Natural killer cell (primary cell): ENCODE data around the gene HIVEP3. TPM values are rescaled to one million over a fixed set of nuclear protein-coding genes. Genes with fewer than 3 reads are reported as not detected.
A peak's percentile ranks its signal among the peaks of the same experiment; 100 is the strongest.

ENCODE experiments used
- ATAC-seq, 3 donors: fragments of 150-1000 bp in 2 of 3; fragments of 200-7000 bp in 1 of 3; cut with Tn5 transposase; 1 replicate in 1 of 3; 2 replicates in 2 of 3; pipeline ENCODE4 v1.10.0; 2021; ENCODE audit warnings: mild to moderate bottlenecking in 2 of 3, moderate library complexity in 2 of 3
- DNase-seq, 2 donors: peaks; one replicate each; pipeline versions ENCODE4 v3.0.0 to v3.0.0-alpha.2; 2013 to 2021; ENCODE audit warnings: mixed read lengths in 1 of 2
- H3K27ac ChIP-seq: one replicate; pipeline ENCODE4 v1.5.1; 2013; ENCODE audit warnings: mild to moderate bottlenecking, low read length
- H3K27me3 ChIP-seq: one replicate; pipeline ENCODE4 v1.6.1; 2013; ENCODE audit warnings: low read length; ENCODE audit not compliant: control insufficient read depth, insufficient read depth
- H3K36me3 ChIP-seq: one replicate; pipeline ENCODE4 v1.6.1; 2013; ENCODE audit warnings: low read length; ENCODE audit not compliant: control insufficient read depth, insufficient read depth
- H3K4me1 ChIP-seq: one replicate; pipeline ENCODE4 v1.6.1; 2013; ENCODE audit warnings: low read length; ENCODE audit not compliant: control insufficient read depth, insufficient read depth
- H3K4me3 ChIP-seq: one replicate; pipeline ENCODE4 v1.5.1; 2013; ENCODE audit warnings: low read length
- H3K9me3 ChIP-seq: one replicate; pipeline ENCODE4 v1.6.1; 2013; ENCODE audit warnings: low read length; ENCODE audit not compliant: control insufficient read depth, insufficient read depth
- H3K27ac Mint-ChIP-seq, 2 donors: one replicate each; pipeline ENCODE4 v1.8.0; 2022; ENCODE audit warnings: mild to moderate bottlenecking in 2 of 2, mixed read lengths in 2 of 2, moderate library complexity in 1 of 2
- H3K27me3 Mint-ChIP-seq, 2 donors: one replicate each; pipeline ENCODE4 v1.8.0; 2022; ENCODE audit warnings: low read depth in 2 of 2, mixed read lengths in 2 of 2
- H3K36me3 Mint-ChIP-seq: one replicate; pipeline ENCODE4 v1.8.0; 2022; ENCODE audit warnings: mixed read lengths
- H3K4me1 Mint-ChIP-seq, 2 donors: one replicate each; pipeline ENCODE4 v1.8.0; 2022; ENCODE audit warnings: mixed read lengths in 2 of 2
- H3K4me3 Mint-ChIP-seq: one replicate; pipeline ENCODE4 v1.8.0; 2022; ENCODE audit warnings: mild to moderate bottlenecking, moderate library complexity, mixed read lengths
- H3K9me3 Mint-ChIP-seq, 2 donors: one replicate each; pipeline ENCODE4 v1.8.0; 2022; ENCODE audit warnings: mixed read lengths in 2 of 2
- CTCF ChIP-seq: fragments of 200-600 bp; IDR thresholded peaks from one replicate; pipeline ENCODE4 v1.8.0; 2022; ENCODE audit warnings: antibody characterized with exemption
- WGBS: methylation state at CpG from one replicate; pipeline ENCODE4 v1.1.7; 2013; ENCODE audit warnings: missing lambda C conversion rate; ENCODE audit not compliant: insufficient coverage; 5-methylcytosine and 5-hydroxymethylcytosine counted together
- intact Hi-C: fragments of 100-400 bp; cut with micrococcal nuclease; formaldehyde crosslinking; loops from one replicate; pipeline ENCODE4 v1.14.2; 2022
- total RNA-seq, 4 donors: library from RNA; stranded (reverse); fragments of 120-200 nt in 1 of 4; gene quantifications; one replicate each; pipeline versions ENCODE4 v1.2.3 to v1.2.4, GENCODE V29; 2013 to 2022

HIVEP3 gene
- total RNA-seq, 3 donors from 2014 or later (not counting 1 experiment from before 2014, with no cell fraction given): 26.2 to 35.2 (median 29.8) TPM

- DNase-seq: no peak
- intact Hi-C loops: no loop called here
- TF ChIP-seq CTCF: no peak
- H3K36me3 ChIP-seq: no peaks in the 10 kb centered on the region
- H3K4me3 Mint-ChIP-seq: no peak overlapping the region
- no peak overlapping the region for H3K4me3 ChIP-seq
- 100% methylated on average over 1 of the region's 1 CpG for WGBS
- no peak for ATAC-seq
- H3K4me1 Mint-ChIP-seq: peaks cover 31 to 57% of the 10 kb centered on the region in 2 donors
- no peaks in the 10 kb centered on the region for H3K9me3 Mint-ChIP-seq
- H3K27me3 ChIP-seq: no peaks in the 10 kb centered on the region
- H3K9me3 ChIP-seq: no peaks in the 10 kb centered on the region
- no peaks in the 10 kb centered on the region for H3K27me3 Mint-ChIP-seq
- peaks cover 14% of the 10 kb centered on the region for H3K4me1 ChIP-seq
- peak overlapping the region in 1 of 2 donors; percentile 74 for H3K27ac Mint-ChIP-seq
- no peak overlapping the region for H3K27ac ChIP-seq
- H3K36me3 Mint-ChIP-seq: no peaks in the 10 kb centered on the region
These were observed 296.9 kb downstream of the HIVEP3 start for GRCh38 chr1:41621791-41622190.

GRCh38 chr1:41621256-41621655 lies 297.5 kb downstream of the HIVEP3 start:
- Histone ChIP-seq H3K36me3 (no peaks in the 10 kb centered on the region), H3K27me3 (no peaks in the 10 kb centered on the region), H3K4me1 (peaks cover 14% of the 10 kb centered on the region), H3K4me3 (no peak overlapping the region), H3K9me3 (no peaks in the 10 kb centered on the region), H3K27ac (no peak overlapping the region)
- H3K27ac Mint-ChIP-seq: no peak overlapping the region
- no peaks in the 10 kb centered on the region for H3K27me3 Mint-ChIP-seq
- no peaks in the 10 kb centered on the region for H3K9me3 Mint-ChIP-seq
- no peak for TF ChIP-seq CTCF
- DNase-seq: no peak
- H3K4me1 Mint-ChIP-seq: peaks cover 30 to 57% of the 10 kb centered on the region in 2 donors
- H3K36me3 Mint-ChIP-seq: no peaks in the 10 kb centered on the region
- no peak overlapping the region for H3K4me3 Mint-ChIP-seq
- ATAC-seq: no peak
- intact Hi-C loops: no loop called here
- WGBS: 96% methylated on average over 5 of the region's 5 CpGs

GRCh38 chr1:41620365-41621169 lies 298.2 kb downstream of the HIVEP3 start:
- H3K27ac Mint-ChIP-seq: no peak overlapping the region
- H3K27me3 Mint-ChIP-seq: no peaks in the 10 kb centered on the region
- H3K9me3 Mint-ChIP-seq: no peaks in the 10 kb centered on the region
- Histone ChIP-seq H3K9me3 (no peaks in the 10 kb centered on the region), H3K27ac (no peak overlapping the region), H3K4me1 (peaks cover 14% of the 10 kb centered on the region), H3K27me3 (no peaks in the 10 kb centered on the region), H3K36me3 (no peaks in the 10 kb centered on the region), H3K4me3 (no peak overlapping the region)
- H3K36me3 Mint-ChIP-seq: no peaks in the 10 kb centered on the region
- no peak for DNase-seq
- H3K4me3 Mint-ChIP-seq: no peak overlapping the region
- no peak for TF ChIP-seq CTCF
- H3K4me1 Mint-ChIP-seq: peaks cover 36 to 64% of the 10 kb centered on the region in 2 donors
- WGBS: 91% methylated on average over 9 of the region's 9 CpGs
- intact Hi-C loops: no loop called here
- no peak for ATAC-seq
